Sigmoid colon (tissue), 7 donors: ENCODE results near the gene CDK15. TPM values are rescaled to one million over a fixed set of nuclear protein-coding genes. Genes with fewer than 3 reads are reported as not detected.

Source experiments
- DNase-seq: peaks from one replicate; pipeline ENCODE4 v3.0.0-alpha.2; 2019
- H3K27ac ChIP-seq, 4 donors: fragments of 200-600 bp; sonication (generic); one replicate each; pipeline ENCODE4 v1.5.1; 2016 to 2019; ENCODE audit warnings: mild to moderate bottlenecking in 1 of 4
- H3K27me3 ChIP-seq, 3 donors: fragments of 200-600 bp; sonication (generic); one replicate each; pipeline ENCODE4 v1.5.1; 2019; ENCODE audit warnings: mild to moderate bottlenecking in 1 of 3
- H3K36me3 ChIP-seq, 4 donors: fragments of 200-600 bp; sonication (generic); one replicate each; pipeline ENCODE4 v1.5.1; 2016 to 2019
- H3K4me1 ChIP-seq, 4 donors: fragments of 200-600 bp; sonication (generic); one replicate each; pipeline ENCODE4 v1.5.1; 2017 to 2019
- H3K4me3 ChIP-seq, 4 donors: fragments of 200-600 bp; sonication (generic); one replicate each; pipeline ENCODE4 v1.5.1; 2017 to 2019; ENCODE audit warnings: mild to moderate bottlenecking in 2 of 4, moderate library complexity in 1 of 4
- H3K9me3 ChIP-seq, 4 donors: fragments of 200-600 bp in 3 of 4; sonication (generic) in 3 of 4; one replicate each; pipeline versions ENCODE4 v1.5.1 to v1.6.1; 2013 to 2019
- CTCF ChIP-seq, 4 experiments: fragments of 450-650 bp in 3 of 4; fragments of 200-600 bp in 1 of 4; IDR thresholded peaks; one replicate each; pipeline ENCODE4 v1.5.1; 2016 to 2019; ENCODE audit warnings: antibody characterized with exemption in 4 of 4, mild to moderate bottlenecking in 3 of 4, moderate library complexity in 2 of 4
- EP300 ChIP-seq, 4 donors: sonication (generic); formaldehyde crosslinking; IDR thresholded peaks; one replicate each; pipeline ENCODE4 v1.6.1; 2017; ENCODE audit warnings: antibody characterized with exemption in 4 of 4
- POLR2A ChIP-seq, 2 donors: fragments of 450-650 bp; IDR thresholded peaks; one replicate each; pipeline ENCODE4 v1.6.1; 2016; ENCODE audit warnings: antibody characterized with exemption in 2 of 2, mild to moderate bottlenecking in 2 of 2, moderate library complexity in 2 of 2
- POLR2AphosphoS5 ChIP-seq, 4 donors: sonication (generic); formaldehyde crosslinking; IDR thresholded peaks; one replicate each; pipeline ENCODE4 v1.6.1; 2017; ENCODE audit warnings: antibody characterized with exemption in 4 of 4
- WGBS, 2 donors: extraction: QIAGEN DNeasy Blood & Tissue Kit; methylation state at CpG; one replicate each; pipeline ENCODE4 v1.1.7; 2013; 5-methylcytosine and 5-hydroxymethylcytosine counted together
- intact Hi-C: fragments of 100-400 bp; cut with DNase I; formaldehyde crosslinking; loops from one replicate; pipeline ENCODE4 v1.15.1; 2023
- polyA plus RNA-seq, 3 donors: library from polyadenylated mRNA; stranded (reverse); fragments of 200-250 nt; gene quantifications; one replicate each; pipeline ENCODE4 v1.2.3, GENCODE V29; 2013
- total RNA-seq, 4 donors: library from RNA; depleted of rRNA; stranded (reverse); fragments of >200 nt; gene quantifications; one replicate each; pipeline ENCODE4 v1.1.0, GENCODE V29; 2016
- donor health status: healthy with polysubstance abuse.
- donor health status: Bipolar disorder and iron deficiency.
- donor health status: healthy.

The CDK15 gene
- total RNA-seq (under 1 TPM; 0.28 to 0.81 (median 0.60) TPM), polyA plus RNA-seq (under 1 TPM in 2 of 3 donors, not detected in 1; 0.12 to 0.60 TPM)

GRCh38 chr2:201806442-201807170, at the start of gene CDK15:
CDK15 (plus strand) TSS chr2:201806537; CDS start chr2:201806665, 128 bp downstream.
- intact Hi-C loops, result no loop called here
- WGBS, 2 donors, result 63 to 68% methylated on average over 10 of the region's 10 CpGs
- TF ChIP-seq POLR2A (IDR thresholded peaks at IDR 0.05), result no peak
- TF ChIP-seq EP300 (IDR thresholded peaks at IDR 0.05), result no peak
- TF ChIP-seq CTCF (IDR thresholded peaks at IDR 0.05), result no peak
- TF ChIP-seq POLR2AphosphoS5 (IDR thresholded peaks at IDR 0.05), result peak in 1 of 4 donors; percentile 4
- Histone ChIP-seq H3K27me3 (no peaks in the 10 kb centered on the region), H3K4me1 (no peaks in the 10 kb centered on the region), H3K27ac (peak within 1 kb of the TSS; percentile 3 to 39 (median 36)), H3K4me3 (no peak within 1 kb of the TSS), H3K9me3 (no peaks in the 10 kb centered on the region), H3K36me3 (no peaks in the 10 kb centered on the region)
- peak; percentile 69 for DNase-seq

- Histone ChIP-seq H3K27ac (no peak overlapping the region), H3K9me3 (no peaks in the 10 kb centered on the region), H3K4me1 (no peaks in the 10 kb centered on the region), H3K4me3 (no peak overlapping the region), H3K36me3 (peaks cover 0 to 55% (median 20%) of the 10 kb centered on the region in 4 donors), H3K27me3 (no peaks in the 10 kb centered on the region)
- no peak for DNase-seq
- WGBS, 2 donors, result 0 to 33% methylated on average over 1 of the region's 1 CpG
- TF ChIP-seq CTCF (IDR thresholded peaks at IDR 0.05), result no peak
- TF ChIP-seq POLR2A (IDR thresholded peaks at IDR 0.05), result no peak
- TF ChIP-seq POLR2AphosphoS5 (IDR thresholded peaks at IDR 0.05), result no peak
- no peak for TF ChIP-seq EP300 (IDR thresholded peaks at IDR 0.05)
- intact Hi-C loops, result no loop called here
Measured at GRCh38 chr2:201758234-201758633, 48.1 kb upstream of the CDK15 start.

- no peaks in the 10 kb centered on the region for H3K27me3 ChIP-seq
- whole genome bisulfite sequencing, 2 donors, result 30 to 76% methylated on average over 3 of the region's 3 CpGs
- H3K4me1 ChIP-seq, result no peaks in the 10 kb centered on the region
- TF ChIP-seq POLR2AphosphoS5 (IDR thresholded peaks at IDR 0.05) (no peak), EP300 (IDR thresholded peaks at IDR 0.05) (no peak), CTCF (IDR thresholded peaks at IDR 0.05) (no peak), POLR2A (IDR thresholded peaks at IDR 0.05) (no peak)
- no peak for DNase-seq
- no peak overlapping the region for H3K4me3 ChIP-seq
- no peaks in the 10 kb centered on the region for H3K9me3 ChIP-seq
- H3K36me3 ChIP-seq, result peaks cover 0 to 56% (median 20%) of the 10 kb centered on the region in 4 donors
- no peak overlapping the region for H3K27ac ChIP-seq
- intact Hi-C loops, result no loop called here
Measured at GRCh38 chr2:201758873-201759272, 47.5 kb upstream of the CDK15 start.

GRCh38 chr2:201759567-201759966, 46.8 kb upstream of the CDK15 start:
- H3K4me3 ChIP-seq, result no peak overlapping the region
- H3K36me3 ChIP-seq, result peaks cover 0 to 52% (median 19%) of the 10 kb centered on the region in 4 donors
- H3K27me3 ChIP-seq, result no peaks in the 10 kb centered on the region
- H3K9me3 ChIP-seq, result no peaks in the 10 kb centered on the region
- 88 to 95% methylated on average over 1 of the region's 1 CpG for WGBS, 2 donors
- intact Hi-C loops, result no loop called here
- TF ChIP-seq CTCF (IDR thresholded peaks at IDR 0.05) (no peak), POLR2A (IDR thresholded peaks at IDR 0.05) (no peak), EP300 (IDR thresholded peaks at IDR 0.05) (no peak), POLR2AphosphoS5 (IDR thresholded peaks at IDR 0.05) (no peak)
- no peak for DNase-seq
- no peak overlapping the region for H3K27ac ChIP-seq
- H3K4me1 ChIP-seq, result no peaks in the 10 kb centered on the region
